Measurements from ENCODE around the gene ZNF19. TPM values are rescaled to one million over a fixed set of nuclear protein-coding genes. Genes with fewer than 3 reads are reported as not detected.

ZNF19 gene
- total and polyA plus RNA-seq, 10 donors, result 1.9 to 9.5 (median 6.3) TPM

GRCh38 chr16:71426069-71426879, 62.9 kb downstream of the ZNF19 start:
- peak; percentile 61 for DNase-seq
- Histone ChIP-seq H3K4me1 (peaks cover 0 to 15% (median 0%) of the 10 kb centered on the region in 6 donors), H3K36me3 (no peaks in the 10 kb centered on the region), H3K9me3 (peaks cover 0 to 11% (median 0%) of the 10 kb centered on the region in 8 donors), H3K4me3 (peak overlapping the region in 3 of 8 donors; percentile 25 to 65 (median 29)), H3K27ac (peak overlapping the region in 2 of 8 donors; percentile 30 to 48), H3K27me3 (replicated peaks in 1 of 7) (peaks cover 3 to 64% (median 16%) of the 10 kb centered on the region in 7 donors)
- TF ChIP-seq POLR2AphosphoS5 (IDR thresholded peaks at IDR 0.05) (peak in 1 of 3 donors; percentile 8), POLR2A (IDR thresholded peaks at IDR 0.05) (no peak)
- 2 to 6% (median 3%) methylated on average over 28 to 48 of the region's 48 CpGs for WGBS, 5 donors
- intact Hi-C loops (cut with DNase I; ENCODE audit: low total_unique reads), result no loop called here

GRCh38 chr16:71425746-71426068, 63.4 kb downstream of the ZNF19 start:
- intact Hi-C loops (cut with DNase I; ENCODE audit: low total_unique reads), result no loop called here
- Histone ChIP-seq H3K9me3 (peaks cover 0 to 11% (median 0%) of the 10 kb centered on the region in 8 donors), H3K4me1 (peaks cover 0 to 15% (median 0%) of the 10 kb centered on the region in 6 donors), H3K36me3 (no peaks in the 10 kb centered on the region), H3K4me3 (peak overlapping the region in 3 of 8 donors; percentile 25 to 65 (median 29)), H3K27me3 (replicated peaks in 1 of 7) (peaks cover 3 to 59% (median 16%) of the 10 kb centered on the region in 7 donors), H3K27ac (peak overlapping the region in 2 of 8 donors; percentile 30 to 48)
- WGBS, 5 donors, result 9 to 28% (median 13%) methylated on average over 14 to 18 of the region's 18 CpGs
- TF ChIP-seq POLR2A (IDR thresholded peaks at IDR 0.05) (no peak), POLR2AphosphoS5 (IDR thresholded peaks at IDR 0.05) (no peak), CTCF (IDR thresholded peaks at IDR 0.05 in 8 of 11, conservative IDR thresholded peaks at IDR 0.05 in 3 of 11) (no peak)
- DNase-seq, result peak; percentile 61

GRCh38 chr16:71424626-71425025, 64.5 kb downstream of the ZNF19 start:
- 62 to 79% (median 68%) methylated on average over 4 to 6 of the region's 6 CpGs for WGBS, 5 donors
- H3K27me3 ChIP-seq (replicated peaks in 1 of 7), result peaks cover 3 to 51% (median 16%) of the 10 kb centered on the region in 7 donors
- peaks cover 0 to 11% (median 0%) of the 10 kb centered on the region in 8 donors for H3K9me3 ChIP-seq
- peak; percentile 34 for DNase-seq
- H3K4me1 ChIP-seq, result peaks cover 0 to 15% (median 0%) of the 10 kb centered on the region in 6 donors
- intact Hi-C loops (cut with DNase I; ENCODE audit: low total_unique reads), result no loop called here
- H3K4me3 ChIP-seq, result no peak overlapping the region
- no peaks in the 10 kb centered on the region for H3K36me3 ChIP-seq
- H3K27ac ChIP-seq, result no peak overlapping the region
- TF ChIP-seq POLR2AphosphoS5 (IDR thresholded peaks at IDR 0.05) (no peak), POLR2A (IDR thresholded peaks at IDR 0.05) (no peak), CTCF (IDR thresholded peaks at IDR 0.05 in 8 of 11, conservative IDR thresholded peaks at IDR 0.05 in 3 of 11) (no peak)

GRCh38 chr16:71423865-71424264, 65.3 kb downstream of the ZNF19 start:
- peak; percentile 64 for DNase-seq
- no peaks in the 10 kb centered on the region for H3K36me3 ChIP-seq
- no peak for TF ChIP-seq CTCF (IDR thresholded peaks at IDR 0.05 in 8 of 11, conservative IDR thresholded peaks at IDR 0.05 in 3 of 11)
- no peak for TF ChIP-seq POLR2A (IDR thresholded peaks at IDR 0.05)
- no peak for TF ChIP-seq POLR2AphosphoS5 (IDR thresholded peaks at IDR 0.05)
- H3K4me1 ChIP-seq, result peaks cover 0 to 15% (median 0%) of the 10 kb centered on the region in 6 donors
- 69 to 92% (median 80%) methylated on average over 7 of the region's 7 CpGs for WGBS, 5 donors
- no peak overlapping the region for H3K4me3 ChIP-seq
- intact Hi-C loops (cut with DNase I; ENCODE audit: low total_unique reads), result no loop called here
- H3K27me3 ChIP-seq (replicated peaks in 1 of 7), result peaks cover 3 to 45% (median 16%) of the 10 kb centered on the region in 7 donors
- peaks cover 0 to 7% (median 0%) of the 10 kb centered on the region in 8 donors for H3K9me3 ChIP-seq
- no peak overlapping the region for H3K27ac ChIP-seq

Other genes starting within 250 kb of the ZNF19 start
- gene CMTR2, start 199.9 kb downstream of the ZNF19 start, total RNA-seq, result 10 to 100 TPM; 20.9 to 51.7 (median 25.8) TPM
- 10 to 100 TPM in 2 of 3 donors, 1 to 10 TPM in 1; 8.8 to 12.3 (median 11.0) TPM for gene CMTR2, start 199.9 kb downstream of the ZNF19 start, polyA plus RNA-seq
- gene CALB2, start 130.6 kb downstream of the ZNF19 start, total RNA-seq, result not detected
- under 1 TPM; 0.04 to 0.12 (median 0.06) TPM for gene CALB2, start 130.6 kb downstream of the ZNF19 start, polyA plus RNA-seq
- not detected for gene TLE7, start 47.3 kb downstream of the ZNF19 start, total RNA-seq
- not detected for gene TLE7, start 47.3 kb downstream of the ZNF19 start, polyA plus RNA-seq
- gene ZNF23, start 27.1 kb downstream of the ZNF19 start, total RNA-seq, result 10 to 100 TPM in 3 of 7 donors, 1 to 10 TPM in 4; 6.3 to 12.4 (median 8.8) TPM
- gene ZNF23, start 27.1 kb downstream of the ZNF19 start, polyA plus RNA-seq, result 10 to 100 TPM in 2 of 3 donors, 1 to 10 TPM in 1; 9.9 to 11.8 (median 11.3) TPM
- gene CHST4, start 37.1 kb upstream of the ZNF19 start, total RNA-seq, result not detected
- under 1 TPM; 0.04 to 0.14 (median 0.10) TPM for gene CHST4, start 37.1 kb upstream of the ZNF19 start, polyA plus RNA-seq
- under 1 TPM in 2 of 7 donors, not detected in 5; 0.16 to 0.30 TPM for gene TAT, start 87.8 kb upstream of the ZNF19 start, total RNA-seq
- under 1 TPM in 1 of 3 donors, not detected in 2; 0.08 TPM for gene TAT, start 87.8 kb upstream of the ZNF19 start, polyA plus RNA-seq
- under 1 TPM in 3 of 7 donors, not detected in 4; 0.13 to 0.76 (median 0.34) TPM for gene MARVELD3, start 136.9 kb upstream of the ZNF19 start, total RNA-seq
- gene MARVELD3, start 136.9 kb upstream of the ZNF19 start, polyA plus RNA-seq, result under 1 TPM; 0.02 to 0.06 (median 0.04) TPM
- gene PHLPP2, start 235.4 kb upstream of the ZNF19 start, total RNA-seq, result 10 to 100 TPM in 2 of 7 donors, 1 to 10 TPM in 5; 5.8 to 10.9 (median 8.7) TPM
- 1 to 10 TPM; 1.0 to 1.6 (median 1.1) TPM for gene PHLPP2, start 235.4 kb upstream of the ZNF19 start, polyA plus RNA-seq

Data from spleen (tissue), 11 donors.